Activated T-helper 9 cell treated with anti-CD3 and anti-CD28 coated beads, Interleukin-2, amount 50 U/mL, for 16 hours (primary cell): ENCODE measurements around the gene RNF146.
"Not testable (repeated sequence)": the region's sequence is repeated elsewhere in the genome, so short reads cannot be mapped to it uniquely, and the experiment has no call there.

Source experiments
- DNase-seq: peaks from one replicate; pipeline ENCODE4 v3.0.0-alpha.2; 2020; ENCODE audit warnings: low read depth

Gene RNF146

GRCh38 chr6:127282184-127282583 is 15.5 kb downstream of the RNF146 start:
- DNase-seq = no peak

GRCh38 chr6:127288705-127289104 is 22.0 kb downstream of the RNF146 start:
- no peak for DNase-seq

- DNase-seq = no peak
Measured at GRCh38 chr6:127289934-127290333, 23.3 kb downstream of the RNF146 start.

- DNase-seq = no peak
Measured at GRCh38 chr6:127290391-127291265, 24.0 kb downstream of the RNF146 start.

GRCh38 chr6:127291495-127291894 is 24.8 kb downstream of the RNF146 start:
- no peak for DNase-seq

GRCh38 chr6:127297502-127298070 is 30.9 kb downstream of the RNF146 start:
- no peak for DNase-seq

GRCh38 chr6:127298475-127298874 is 31.8 kb downstream of the RNF146 start:
- DNase-seq = no peak

GRCh38 chr6:127299522-127300240 is 33.0 kb downstream of the RNF146 start:
- DNase-seq = no peak

GRCh38 chr6:127300411-127300810 is 33.7 kb downstream of the RNF146 start:
- no peak for DNase-seq

- DNase-seq = no peak
Measured at GRCh38 chr6:127301199-127301700, 34.6 kb downstream of the RNF146 start.

GRCh38 chr6:127302728-127303660 is 36.3 kb downstream of the RNF146 start:
- DNase-seq = no peak

GRCh38 chr6:127303917-127304316 is 37.3 kb downstream of the RNF146 start:
- no peak for DNase-seq

GRCh38 chr6:127305741-127306140 is 39.1 kb downstream of the RNF146 start:
- DNase-seq = no peak

- DNase-seq = no peak
Measured at GRCh38 chr6:127317388-127318128, 50.9 kb downstream of the RNF146 start.

GRCh38 chr6:127319686-127320085 is 53.0 kb downstream of the RNF146 start:
- DNase-seq = no peak

- DNase-seq = no peak
Measured at GRCh38 chr6:127328043-127328609, 61.5 kb downstream of the RNF146 start.

- not testable (repeated sequence) for DNase-seq
Measured at GRCh38 chr6:127331256-127331655, 64.6 kb downstream of the RNF146 start.

GRCh38 chr6:127332383-127332961 is 65.8 kb downstream of the RNF146 start:
- DNase-seq = no peak
